Suprapubic skin (tissue), 4 donors: ENCODE results near the gene ADH5. TPM values are rescaled to one million over a fixed set of nuclear protein-coding genes. Genes with fewer than 3 reads are reported as not detected.

ENCODE experiments used
- DNase-seq, 2 donors: peaks; one replicate each; pipeline ENCODE4 v3.0.0-alpha.2; 2019; ENCODE audit warnings: low spot score in 2 of 2
- H3K27ac ChIP-seq: fragments of 200-600 bp; sonication (generic); one replicate; pipeline ENCODE4 v1.5.1; 2019
- H3K27me3 ChIP-seq: fragments of 200-600 bp; sonication (generic); one replicate; pipeline ENCODE4 v1.5.1; 2019
- H3K36me3 ChIP-seq: fragments of 200-600 bp; sonication (generic); one replicate; pipeline ENCODE4 v1.5.1; 2019
- H3K4me1 ChIP-seq: fragments of 200-600 bp; sonication (generic); one replicate; pipeline ENCODE4 v1.5.1; 2019
- H3K4me3 ChIP-seq: fragments of 200-600 bp; sonication (generic); one replicate; pipeline ENCODE4 v1.5.1; 2019; ENCODE audit warnings: mild to moderate bottlenecking
- H3K9me3 ChIP-seq: fragments of 200-600 bp; sonication (generic); one replicate; pipeline ENCODE4 v1.5.1; 2019
- EP300 ChIP-seq: sonication (generic); formaldehyde crosslinking; IDR thresholded peaks from one replicate; pipeline ENCODE4 v1.6.1; 2017; ENCODE audit warnings: antibody characterized with exemption
- POLR2A ChIP-seq, 2 donors: fragments of 450-650 bp; IDR thresholded peaks; one replicate each; pipeline ENCODE4 v1.6.1; 2017; ENCODE audit warnings: antibody characterized with exemption in 2 of 2, mild to moderate bottlenecking in 2 of 2, moderate library complexity in 2 of 2
- POLR2AphosphoS5 ChIP-seq, 3 donors: sonication (generic); formaldehyde crosslinking; IDR thresholded peaks; one replicate each; pipeline ENCODE4 v1.6.1; 2017; ENCODE audit warnings: antibody characterized with exemption in 3 of 3
- WGBS: methylation state at CpG from one replicate; pipeline ENCODE4 v1.1.5; 2018; 5-methylcytosine and 5-hydroxymethylcytosine counted together
- total RNA-seq, 4 donors: library from RNA; depleted of rRNA; stranded (reverse); fragments of >200 nt; gene quantifications; one replicate each; pipeline ENCODE4 v1.1.0, GENCODE V29; 2016
- TF ChIP-seq, protein P1 (sequence below), 2 donors: fragments of 200-600 bp in 1 of 2; fragments of 450-650 bp in 1 of 2; sonication (generic) in 1 of 2; IDR thresholded peaks; one replicate each; pipeline ENCODE4 v1.5.1; 2016 to 2019; ENCODE audit warnings: antibody characterized with exemption in 2 of 2, mild to moderate bottlenecking in 1 of 2, moderate library complexity in 1 of 2

Gene ADH5
- total RNA-seq, 4 donors from 2014 or later, result 42.9 to 83.9 (median 63.8) TPM

DNA sequence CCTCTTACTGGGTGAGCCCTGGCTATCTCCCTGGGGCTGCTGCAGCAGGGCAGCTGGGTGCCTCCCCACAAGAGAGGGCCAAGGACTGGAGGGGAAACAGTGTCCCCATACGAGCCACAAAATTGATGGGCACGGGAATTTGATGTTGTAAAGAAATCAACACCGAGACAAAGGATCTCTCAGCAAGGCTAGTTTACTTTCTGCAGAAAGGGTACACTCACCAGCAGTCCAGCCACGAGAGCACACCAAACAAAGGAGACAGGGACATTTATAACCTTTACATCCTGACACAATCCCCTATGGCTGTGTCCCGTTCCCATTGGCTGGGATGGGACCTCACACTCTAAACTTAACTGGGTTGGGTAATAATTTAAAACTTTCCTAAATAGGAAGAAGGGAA, 67.2 kb downstream of the ADH5 start:
- H3K36me3 ChIP-seq, result peaks cover 3% of the 10 kb centered on the region
- peaks cover 24% of the 10 kb centered on the region for H3K4me1 ChIP-seq
- no peak overlapping the region for H3K27ac ChIP-seq
- no peak for DNase-seq
- no peak overlapping the region for H3K4me3 ChIP-seq
- WGBS, result 96% methylated on average over 5 of the region's 5 CpGs
- TF ChIP-seq EP300 (no peak), POLR2A (IDR thresholded peaks at IDR 0.05) (no peak), POLR2AphosphoS5 (IDR thresholded peaks at IDR 0.05) (no peak)
- TF ChIP-seq, protein P1, sequence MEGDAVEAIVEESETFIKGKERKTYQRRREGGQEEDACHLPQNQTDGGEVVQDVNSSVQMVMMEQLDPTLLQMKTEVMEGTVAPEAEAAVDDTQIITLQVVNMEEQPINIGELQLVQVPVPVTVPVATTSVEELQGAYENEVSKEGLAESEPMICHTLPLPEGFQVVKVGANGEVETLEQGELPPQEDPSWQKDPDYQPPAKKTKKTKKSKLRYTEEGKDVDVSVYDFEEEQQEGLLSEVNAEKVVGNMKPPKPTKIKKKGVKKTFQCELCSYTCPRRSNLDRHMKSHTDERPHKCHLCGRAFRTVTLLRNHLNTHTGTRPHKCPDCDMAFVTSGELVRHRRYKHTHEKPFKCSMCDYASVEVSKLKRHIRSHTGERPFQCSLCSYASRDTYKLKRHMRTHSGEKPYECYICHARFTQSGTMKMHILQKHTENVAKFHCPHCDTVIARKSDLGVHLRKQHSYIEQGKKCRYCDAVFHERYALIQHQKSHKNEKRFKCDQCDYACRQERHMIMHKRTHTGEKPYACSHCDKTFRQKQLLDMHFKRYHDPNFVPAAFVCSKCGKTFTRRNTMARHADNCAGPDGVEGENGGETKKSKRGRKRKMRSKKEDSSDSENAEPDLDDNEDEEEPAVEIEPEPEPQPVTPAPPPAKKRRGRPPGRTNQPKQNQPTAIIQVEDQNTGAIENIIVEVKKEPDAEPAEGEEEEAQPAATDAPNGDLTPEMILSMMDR (IDR thresholded peaks at IDR 0.05), result no peak
- H3K27me3 ChIP-seq, result no peaks in the 10 kb centered on the region
- H3K9me3 ChIP-seq, result no peaks in the 10 kb centered on the region

Other genes starting within 250 kb of the ADH5 start
- gene EIF4E, start 159.7 kb downstream of the ADH5 start, total RNA-seq, result 10 to 100 TPM; 42.5 to 68.7 (median 54.6) TPM
- 10 to 100 TPM; 40.0 to 55.9 (median 49.4) TPM for gene METAP1, start 93.1 kb downstream of the ADH5 start, total RNA-seq
- gene ADH4, start 55.5 kb upstream of the ADH5 start, total RNA-seq, result 1 to 10 TPM in 1 of 4 donors, under 1 TPM in 2, not detected in 1; 0.89 to 2.0 (median 0.98) TPM
- gene ADH6, start 130.5 kb upstream of the ADH5 start, total RNA-seq, result 10 to 100 TPM in 3 of 4 donors, 1 to 10 TPM in 1; 2.5 to 18.8 (median 12.1) TPM
- not detected for gene ADH1A, start 202.2 kb upstream of the ADH5 start, total RNA-seq
- gene ADH1B, start 232.6 kb upstream of the ADH5 start, total RNA-seq, result 100 to 1,000 TPM in 3 of 4 donors, 10 to 100 TPM in 1; 72.9 to 318 (median 212) TPM